HFF-Myc (cell line): ENCODE results near the gene FGF18.

Experiments used
- DNase-seq: peaks from one replicate; pipeline ENCODE4 v3.0.0-alpha.2; 2011; ENCODE audit warnings: low read depth; ENCODE audit errors: extremely low read depth
- H3K4me3 ChIP-seq: replicated peaks from 2 replicates; pipeline ENCODE4 v1.5.1; 2011; ENCODE audit warnings: low read depth, mild to moderate bottlenecking, control low read depth, low read length
- CTCF ChIP-seq: IDR thresholded peaks from 2 replicates; pipeline ENCODE4 v1.5.1; 2012; ENCODE audit warnings: mild to moderate bottlenecking, low read depth, low read length, control low read depth; ENCODE audit errors: missing control alignments

FGF18 gene

GRCh38 chr5:171444582-171444981 is 25.1 kb downstream of the FGF18 start:
- DNase-seq: no peak
- no peak for TF ChIP-seq CTCF
- H3K4me3 ChIP-seq: no peak overlapping the region

GRCh38 chr5:171445644-171446516 is 26.4 kb downstream of the FGF18 start:
- DNase-seq: no peak
- no peak overlapping the region for H3K4me3 ChIP-seq
- no peak for TF ChIP-seq CTCF

- DNase-seq: no peak
- H3K4me3 ChIP-seq: no peak overlapping the region
- TF ChIP-seq CTCF: no peak
Observed at GRCh38 chr5:171447226-171447625, 27.8 kb downstream of the FGF18 start.

- H3K4me3 ChIP-seq: no peak overlapping the region
- no peak for TF ChIP-seq CTCF
- DNase-seq: no peak
Observed at GRCh38 chr5:171449426-171449825, 30.0 kb downstream of the FGF18 start.

- H3K4me3 ChIP-seq: peak overlapping the region; percentile 20
- peak; percentile 49 for DNase-seq
- no peak for TF ChIP-seq CTCF
Observed at GRCh38 chr5:171450423-171451331, 31.2 kb downstream of the FGF18 start.

- DNase-seq: no peak
- TF ChIP-seq CTCF: no peak
- no peak overlapping the region for H3K4me3 ChIP-seq
Observed at GRCh38 chr5:171451421-171451820, 32.0 kb downstream of the FGF18 start.
